H1 (cell line): Measurements from ENCODE around the gene ZNF8. TPM values are rescaled to one million over a fixed set of nuclear protein-coding genes. Genes with fewer than 3 reads are reported as not detected.

Experiments used
- NRF1 ChIP-seq: IDR thresholded peaks from 2 replicates; pipeline ENCODE4 v1.6.1; 2011; ENCODE audit warnings: mild to moderate bottlenecking, low read depth, low read length, improper control_type of control experiment
- SRF ChIP-seq: IDR thresholded peaks from 2 replicates; pipeline ENCODE4 v1.6.1; 2011; ENCODE audit warnings: mild to moderate bottlenecking, low read depth, low read length, moderate library complexity
- TAF1 ChIP-seq: IDR thresholded peaks from 2 replicates; pipeline ENCODE4 v1.6.1; 2011; ENCODE audit warnings: mild to moderate bottlenecking, low read depth, low read length
- polyA plus RNA-seq, 7 experiments: library from polyadenylated mRNA; depleted of rRNA in 3 of 7; stranded (reverse) in 5 of 7; unstranded in 2 of 7; fragments of >200 nt in 5 of 7; fragments of 200-250 nt in 2 of 7; gene quantifications; 1 replicate in 5 of 7; 2 replicates in 1 of 7; 4 replicates in 1 of 7; pipeline versions ENCODE4 v1.2.1 to v1.2.3, GENCODE V29; 2011 to 2013; ENCODE audit warnings: missing spikeins in 2 of 7, mixed read lengths in 2 of 7
- total RNA-seq: library from RNA; stranded (reverse); fragmentation: NEBNext Ultra II Directional; extraction: Animal tissue kit (Norgen Biotek cat#: 25700); gene quantifications from 2 replicates; pipeline ENCODE4 v1.2.1, GENCODE V29; 2021

The ZNF8 gene
- total and polyA plus RNA-seq, 2 of the 8 experiments (the other 6 are each of a cell fraction or from before 2014, with no cell fraction given): 9.2 to 21.5 TPM

DNA sequence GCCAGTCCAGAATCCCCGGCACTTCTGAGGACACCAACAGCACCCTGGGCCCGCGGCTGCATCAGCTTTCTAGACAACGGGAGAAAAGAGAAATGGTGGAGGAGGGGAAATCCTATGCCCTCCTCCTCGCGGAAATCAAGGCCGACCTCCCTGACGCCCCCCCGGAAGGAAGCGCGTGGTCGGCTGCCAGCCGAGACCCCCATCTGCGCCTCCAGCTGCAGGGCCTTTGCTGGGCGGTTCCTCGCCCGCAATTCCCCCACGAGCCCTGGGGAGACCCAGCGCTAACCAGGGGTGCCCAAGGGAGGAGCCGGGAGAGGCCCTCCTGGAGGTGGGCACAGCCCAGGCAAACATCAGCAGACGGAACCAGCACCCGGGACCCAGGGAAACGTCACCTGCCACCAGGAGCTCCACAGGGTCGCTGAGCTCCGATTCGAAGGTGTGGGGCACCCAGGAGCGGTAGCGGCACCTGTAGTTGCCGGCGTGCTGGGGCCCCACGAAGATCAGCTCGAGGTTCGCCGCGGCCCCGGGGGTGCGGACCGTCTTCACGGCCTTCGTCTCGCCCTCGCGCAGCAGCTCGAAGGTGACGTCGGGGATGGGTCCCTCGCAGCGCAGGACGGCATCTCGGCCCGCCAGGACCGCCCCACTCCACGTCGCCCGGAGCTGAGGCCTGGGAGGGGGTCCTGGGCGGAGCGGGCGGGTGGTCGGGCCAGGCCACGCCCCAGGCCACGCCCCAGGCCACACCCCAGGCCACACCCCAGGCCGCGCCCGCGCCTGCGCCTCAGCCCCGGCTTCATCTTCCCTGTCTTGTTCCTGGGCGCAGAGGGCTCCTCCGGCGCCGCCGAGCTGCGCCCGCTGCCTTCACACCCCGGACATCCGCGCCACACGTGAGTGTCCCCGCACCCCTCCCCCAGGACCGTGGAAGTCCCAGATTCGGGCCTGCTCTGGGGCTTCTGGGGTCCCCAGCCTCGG, 68.5 kb downstream of the ZNF8 start (continued):
- peak; percentile 52; the same call in 1 of the 2 replicates for TF ChIP-seq TAF1
- peak; percentile 63 for TF ChIP-seq NRF1
- no peak for TF ChIP-seq SRF
